A673 (cell line): Measurements from ENCODE around the gene HDAC4. TPM values are rescaled to one million over a fixed set of nuclear protein-coding genes. Genes with fewer than 3 reads are reported as not detected.

ENCODE experiments used
- BruUV-seq: library from RNA; stranded (reverse); fragments of 400-500 nt; replicated peaks from 2 replicates; lab custom pipeline; 2021; lab: Mats Ljungman, UMichigan
- CTCF ChIA-PET: fragments of 300-600 bp; sonication (Branson Sonifier 250); formaldehyde crosslinking; loops from one replicate; lab custom pipeline; 2022; ENCODE audit warnings: antibody characterized with exemption; lab: Charles Lee
- POLR2A ChIA-PET: fragments of 300-600 bp; sonication (Branson Sonifier 250); formaldehyde crosslinking; loops from one replicate; lab custom pipeline; 2022; ENCODE audit warnings: antibody characterized with exemption; ENCODE audit not compliant: low non-redundant PET; lab: Charles Lee
- DNase-seq: peaks from one replicate; pipeline ENCODE4 v3.0.0-alpha.2; 2015; ENCODE audit warnings: low spot score
- H3K27ac ChIP-seq: fragments of 200-600 bp; sonication (generic); 2 replicates; pipeline ENCODE4 v1.5.1; 2016; ENCODE audit warnings: mixed run types, low read depth, mild to moderate bottlenecking, mixed read lengths, antibody characterized with exemption, low read length; ENCODE audit not compliant: poor library complexity, severe bottlenecking
- H3K27me3 ChIP-seq: fragments of 200-600 bp; sonication (generic); replicated peaks from 2 replicates; pipeline ENCODE4 v1.6.1; 2017; ENCODE audit warnings: mixed run types, low read depth, mild to moderate bottlenecking, mixed read lengths, antibody characterized with exemption, low read length; ENCODE audit not compliant: insufficient read depth, poor library complexity
- H3K36me3 ChIP-seq: fragments of 200-600 bp; sonication (generic); 2 replicates; pipeline ENCODE4 v1.6.1; 2016; ENCODE audit warnings: mixed run types, mild to moderate bottlenecking, mixed read lengths, antibody characterized with exemption, low read length; ENCODE audit not compliant: insufficient read depth, poor library complexity, severe bottlenecking
- H3K4me1 ChIP-seq: fragments of 200-600 bp; sonication (generic); 2 replicates; pipeline ENCODE4 v1.6.1; 2017; ENCODE audit warnings: mixed run types, mild to moderate bottlenecking, mixed read lengths, antibody characterized with exemption, low read length; ENCODE audit not compliant: insufficient read depth, poor library complexity, severe bottlenecking
- H3K4me3 ChIP-seq: fragments of 200-600 bp; sonication (generic); 2 replicates; pipeline ENCODE4 v1.5.1; 2016; ENCODE audit warnings: low read depth, mixed run types, mild to moderate bottlenecking, mixed read lengths, low read length; ENCODE audit not compliant: poor library complexity, severe bottlenecking
- H3K9me3 ChIP-seq: fragments of 200-600 bp; sonication (generic); 2 replicates; pipeline ENCODE4 v1.6.1; 2016; ENCODE audit warnings: mixed run types, low read depth, mild to moderate bottlenecking, mixed read lengths, antibody characterized with exemption, low read length; ENCODE audit not compliant: poor library complexity, severe bottlenecking
- CTCF ChIP-seq: fragments of 300-800, 200-600 bp; sonication (generic); conservative IDR thresholded peaks from 2 replicates; pipeline ENCODE4 v1.5.1; 2017; ENCODE audit warnings: low read depth, mild to moderate bottlenecking, antibody characterized with exemption, low read length, moderate library complexity, mixed read lengths
- EZH2 ChIP-seq: fragments of 200-600 bp; sonication (generic); IDR thresholded peaks from 2 replicates; pipeline ENCODE4 v1.6.1; 2017; ENCODE audit warnings: borderline replicate concordance, low read depth, mild to moderate bottlenecking, mixed read lengths, antibody characterized with exemption, low read length; ENCODE audit not compliant: poor library complexity, severe bottlenecking
- intact Hi-C: fragments of 100-400 bp; cut with micrococcal nuclease; formaldehyde crosslinking; loops from one replicate; pipeline ENCODE4 v1.10.0; 2022; ENCODE audit not compliant: unreplicated experiment
- total RNA-seq: library from RNA; stranded (reverse); gene quantifications from 2 replicates; pipeline ENCODE4 v1.2.3, GENCODE V29; 2021

Gene HDAC4
- total RNA-seq, 1 experiment from 2014 or later: 40.0 TPM

- Histone ChIP-seq H3K9me3 (no peaks in the 10 kb centered on the region), H3K4me1 (no peaks in the 10 kb centered on the region), H3K27me3 (no peaks in the 10 kb centered on the region), H3K4me3 (no peak overlapping the region), H3K27ac (no peak overlapping the region), H3K36me3 (peaks cover 3% of the 10 kb centered on the region)
- intact Hi-C loops: no loop called here
- TF ChIP-seq CTCF (no peak), EZH2 (no peak)
- POLR2A ChIA-PET: no interaction called here
- DNase-seq: no peak
- CTCF ChIA-PET: no interaction called here
- BruUV-seq: no TSS peak
These were observed 249.4 kb downstream of the HDAC4 start for GRCh38 chr2:239151201-239152131.

- H3K27ac ChIP-seq: no peak overlapping the region
- H3K9me3 ChIP-seq: no peaks in the 10 kb centered on the region
- TF ChIP-seq CTCF (no peak), EZH2 (no peak)
- H3K27me3 ChIP-seq: no peaks in the 10 kb centered on the region
- intact Hi-C loops: no loop called here
- DNase-seq: no peak
- no TSS peak for BruUV-seq
- H3K36me3 ChIP-seq: no peaks in the 10 kb centered on the region
- no peaks in the 10 kb centered on the region for H3K4me1 ChIP-seq
- ChIA-PET POLR2A (no interaction called here), CTCF (no interaction called here)
- no peak overlapping the region for H3K4me3 ChIP-seq
These were observed 250.5 kb downstream of the HDAC4 start for GRCh38 chr2:239150125-239151011.

- H3K27me3 ChIP-seq: no peaks in the 10 kb centered on the region
- H3K4me3 ChIP-seq: no peak overlapping the region
- no peaks in the 10 kb centered on the region for H3K4me1 ChIP-seq
- intact Hi-C loops: no loop called here
- DNase-seq: no peak
- no TSS peak for BruUV-seq
- CTCF ChIA-PET: no interaction called here
- no peak for TF ChIP-seq CTCF
- no peak for TF ChIP-seq EZH2
- no peaks in the 10 kb centered on the region for H3K9me3 ChIP-seq
- H3K36me3 ChIP-seq: no peaks in the 10 kb centered on the region
- no peak overlapping the region for H3K27ac ChIP-seq
- POLR2A ChIA-PET: no interaction called here
These were observed 251.3 kb downstream of the HDAC4 start for GRCh38 chr2:239149501-239149900.
